HFF-Myc (cell line): ENCODE results near the gene C10orf67.

ENCODE experiments used
- DNase-seq: peaks from one replicate; pipeline ENCODE4 v3.0.0-alpha.2; 2011; ENCODE audit warnings: low read depth; ENCODE audit errors: extremely low read depth
- H3K4me3 ChIP-seq: replicated peaks from 2 replicates; pipeline ENCODE4 v1.5.1; 2011; ENCODE audit warnings: low read depth, mild to moderate bottlenecking, control low read depth, low read length
- TF ChIP-seq, protein P1 (sequence below): IDR thresholded peaks from 2 replicates; pipeline ENCODE4 v1.5.1; 2012; ENCODE audit warnings: mild to moderate bottlenecking, low read depth, low read length, control low read depth; ENCODE audit errors: missing control alignments

The C10orf67 gene

DNA sequence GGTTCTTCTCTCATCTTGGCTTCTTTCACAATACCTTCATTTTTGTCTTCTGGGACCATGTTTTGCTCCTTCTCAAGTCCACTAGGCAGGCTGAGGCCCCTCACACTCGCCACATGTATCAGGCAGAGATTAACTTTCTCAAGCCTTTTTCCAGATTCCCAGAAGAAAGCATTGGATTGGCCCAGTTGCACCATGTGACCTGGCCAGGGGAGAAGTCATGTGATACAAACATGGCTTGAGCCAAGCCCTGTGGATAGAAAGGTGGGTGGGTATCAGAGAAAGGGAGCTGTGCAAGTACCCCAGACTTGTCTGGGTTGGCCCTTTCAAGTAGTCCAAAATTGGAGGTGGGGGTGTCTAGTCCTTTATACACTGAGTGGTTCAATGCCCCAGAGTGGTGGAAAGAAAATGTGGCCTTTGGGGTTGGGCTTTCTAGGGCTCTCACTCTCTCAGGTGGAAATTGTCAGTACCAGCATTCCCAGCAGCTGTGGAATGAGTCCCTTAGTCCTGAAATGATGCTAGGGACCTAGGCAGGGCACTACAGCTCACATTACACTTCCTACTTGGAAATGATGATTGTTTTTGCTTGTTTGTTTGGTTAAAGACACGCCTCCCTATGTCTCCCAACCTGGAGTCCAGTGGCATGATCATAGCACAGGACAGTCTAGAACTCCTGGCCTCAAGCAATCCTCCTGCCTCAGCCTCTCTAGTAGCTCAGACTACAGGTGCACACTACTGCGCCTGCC lies 36.9 kb upstream of the C10orf67 start:
- H3K4me3 ChIP-seq, result no peak overlapping the region
- TF ChIP-seq, protein P1, sequence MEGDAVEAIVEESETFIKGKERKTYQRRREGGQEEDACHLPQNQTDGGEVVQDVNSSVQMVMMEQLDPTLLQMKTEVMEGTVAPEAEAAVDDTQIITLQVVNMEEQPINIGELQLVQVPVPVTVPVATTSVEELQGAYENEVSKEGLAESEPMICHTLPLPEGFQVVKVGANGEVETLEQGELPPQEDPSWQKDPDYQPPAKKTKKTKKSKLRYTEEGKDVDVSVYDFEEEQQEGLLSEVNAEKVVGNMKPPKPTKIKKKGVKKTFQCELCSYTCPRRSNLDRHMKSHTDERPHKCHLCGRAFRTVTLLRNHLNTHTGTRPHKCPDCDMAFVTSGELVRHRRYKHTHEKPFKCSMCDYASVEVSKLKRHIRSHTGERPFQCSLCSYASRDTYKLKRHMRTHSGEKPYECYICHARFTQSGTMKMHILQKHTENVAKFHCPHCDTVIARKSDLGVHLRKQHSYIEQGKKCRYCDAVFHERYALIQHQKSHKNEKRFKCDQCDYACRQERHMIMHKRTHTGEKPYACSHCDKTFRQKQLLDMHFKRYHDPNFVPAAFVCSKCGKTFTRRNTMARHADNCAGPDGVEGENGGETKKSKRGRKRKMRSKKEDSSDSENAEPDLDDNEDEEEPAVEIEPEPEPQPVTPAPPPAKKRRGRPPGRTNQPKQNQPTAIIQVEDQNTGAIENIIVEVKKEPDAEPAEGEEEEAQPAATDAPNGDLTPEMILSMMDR, result no peak
- DNase-seq, result no peak

DNA sequence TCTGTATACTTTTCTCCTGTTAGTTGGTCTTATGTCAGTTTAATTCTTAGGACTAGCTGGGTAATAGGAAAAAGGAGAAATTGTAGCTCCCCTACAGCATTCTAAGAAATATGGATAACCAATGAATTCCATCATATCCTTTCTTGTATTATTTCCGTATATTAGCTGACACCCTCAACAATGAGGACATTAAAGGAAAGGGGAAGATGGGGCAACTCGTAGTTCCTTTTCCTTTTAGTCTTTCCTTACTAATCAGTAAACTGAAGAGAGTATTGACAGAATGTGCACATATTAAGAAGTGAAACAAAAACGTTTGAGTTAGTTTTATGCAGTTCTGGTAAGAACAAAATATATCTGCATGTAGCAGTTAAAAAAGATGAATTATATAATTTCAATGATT lies 35.1 kb upstream of the C10orf67 start:
- TF ChIP-seq, protein P1, result no peak
- DNase-seq, result no peak
- H3K4me3 ChIP-seq, result no peak overlapping the region

DNA sequence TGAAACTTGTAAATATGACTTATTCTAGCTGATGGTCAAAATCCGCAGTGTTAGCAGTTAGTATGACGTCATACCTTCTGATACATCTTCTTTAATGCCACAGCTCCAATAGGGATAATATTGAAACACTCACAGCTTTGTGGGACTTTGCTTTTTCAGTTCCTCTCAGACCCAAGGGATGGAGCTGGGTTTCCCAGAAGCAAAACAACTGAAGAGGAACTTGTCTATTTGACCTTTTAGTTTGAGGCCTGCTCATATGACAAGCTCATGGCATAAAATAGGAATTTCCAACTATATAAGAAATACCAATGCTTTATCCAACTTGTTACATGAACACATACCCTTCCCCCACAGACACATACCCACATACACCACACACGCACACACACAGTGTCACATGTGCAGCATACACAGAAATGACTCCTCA lies 31.6 kb upstream of the C10orf67 start:
- no peak for DNase-seq
- TF ChIP-seq, protein P1, result no peak
- no peak overlapping the region for H3K4me3 ChIP-seq

DNA sequence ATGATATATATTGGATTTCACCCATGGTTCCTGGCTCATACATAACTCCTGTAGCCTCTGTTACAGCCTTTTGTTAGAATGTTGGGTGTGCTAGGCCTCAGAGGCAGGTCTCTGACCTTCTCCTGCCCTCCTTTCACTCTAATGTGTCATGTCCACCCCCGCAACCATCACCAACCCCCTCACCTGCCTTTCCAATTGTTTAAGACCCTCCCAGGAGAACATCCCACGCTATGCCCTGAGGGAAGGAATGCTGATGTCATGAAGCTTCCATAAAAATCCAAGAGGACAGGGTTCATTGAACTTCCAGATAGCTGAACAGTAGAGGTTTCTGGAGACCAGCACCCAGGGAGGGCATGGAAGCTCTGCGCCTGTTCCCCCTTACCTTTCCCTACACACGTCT lies 30.8 kb upstream of the C10orf67 start:
- no peak overlapping the region for H3K4me3 ChIP-seq
- TF ChIP-seq, protein P1, result no peak
- no peak for DNase-seq

DNA sequence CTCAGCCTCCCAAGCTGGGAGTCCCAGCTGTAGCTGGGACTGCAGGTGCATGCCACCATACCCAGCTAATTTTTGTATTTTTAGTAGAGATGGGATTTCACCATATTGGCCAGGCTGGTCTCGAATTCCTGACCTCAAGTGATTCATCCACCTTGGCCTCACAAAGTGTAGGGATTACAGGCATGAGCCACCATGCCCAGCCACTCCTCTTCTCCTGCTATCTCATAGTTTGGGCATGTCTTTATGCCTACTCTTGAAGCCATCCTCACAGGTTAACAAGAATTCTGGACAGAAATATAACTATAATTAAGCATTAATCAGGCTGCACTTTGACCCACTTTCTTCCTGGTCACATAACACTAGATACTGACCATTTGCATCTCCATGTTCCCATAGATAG lies 28.6 kb upstream of the C10orf67 start:
- TF ChIP-seq, protein P1, result no peak

DNA sequence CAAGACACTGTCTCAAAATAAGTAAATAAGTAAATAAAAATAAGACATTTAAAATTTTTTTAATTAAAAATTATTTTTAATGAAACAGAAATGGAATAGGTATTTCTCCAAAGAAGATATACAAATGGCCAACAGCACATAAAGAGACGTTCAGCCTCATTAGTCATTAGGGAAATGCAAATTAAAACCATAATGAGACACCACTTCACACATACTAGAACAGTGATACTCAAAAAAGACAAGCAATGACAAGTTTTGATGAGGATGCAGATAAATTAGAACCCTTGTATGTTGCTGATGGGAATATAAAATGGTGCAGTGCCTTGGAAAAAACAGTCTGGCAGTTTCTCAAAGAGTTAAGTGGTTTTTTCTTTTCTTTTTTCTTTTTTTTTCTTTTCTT lies 26.5 kb upstream of the C10orf67 start:
- TF ChIP-seq, protein P1, result no peak
- DNase-seq, result no peak
- H3K4me3 ChIP-seq, result no peak overlapping the region

More for the DNA sequence above, 28.6 kb upstream of the C10orf67 start:
- DNase-seq, result no peak
- H3K4me3 ChIP-seq, result no peak overlapping the region

DNA sequence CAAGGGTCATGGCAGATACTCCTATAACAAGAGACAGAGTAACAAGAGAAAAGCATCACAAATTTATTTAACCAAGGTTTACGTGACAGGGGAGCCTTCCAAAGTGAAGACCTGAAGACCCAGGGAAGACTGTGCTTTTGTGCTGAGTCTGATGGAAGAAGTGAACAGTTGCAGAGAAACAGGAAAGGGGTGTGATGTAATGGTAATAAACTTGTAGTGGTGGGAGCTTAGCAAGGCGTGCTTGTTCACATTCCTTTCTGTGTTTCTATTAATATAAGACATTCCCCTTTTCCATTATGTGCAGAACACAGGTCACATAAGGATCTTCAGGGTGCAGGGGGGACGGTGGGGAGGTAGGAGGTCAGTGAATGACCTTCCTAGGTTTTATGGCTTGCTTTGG lies 25.5 kb upstream of the C10orf67 start:
- DNase-seq, result peak; percentile 4
- TF ChIP-seq, protein P1, result no peak
- no peak overlapping the region for H3K4me3 ChIP-seq
